Stimulated activated naive CD8-positive, alpha-beta T cell treated with anti-CD3 and anti-CD28 coated beads, Interleukin-15, Interleukin-2, amounts not matched to agents 100 U/mL and 50 U/mL, for 24 hours (primary cell): ENCODE results near the gene DRC7.
A peak's percentile ranks its signal among the peaks of the same experiment; 100 is the strongest.
"Not testable (repeated sequence)": the region's sequence is repeated elsewhere in the genome, so short reads cannot be mapped to it uniquely, and the experiment has no call there.

Experiments used
- ATAC-seq: fragments of 150-1000 bp; cut with Tn5 transposase; one replicate; pipeline ENCODE4 v1.10.0; 2021
- DNase-seq: peaks from one replicate; pipeline ENCODE4 v3.0.0; 2021

The DRC7 gene

DNA sequence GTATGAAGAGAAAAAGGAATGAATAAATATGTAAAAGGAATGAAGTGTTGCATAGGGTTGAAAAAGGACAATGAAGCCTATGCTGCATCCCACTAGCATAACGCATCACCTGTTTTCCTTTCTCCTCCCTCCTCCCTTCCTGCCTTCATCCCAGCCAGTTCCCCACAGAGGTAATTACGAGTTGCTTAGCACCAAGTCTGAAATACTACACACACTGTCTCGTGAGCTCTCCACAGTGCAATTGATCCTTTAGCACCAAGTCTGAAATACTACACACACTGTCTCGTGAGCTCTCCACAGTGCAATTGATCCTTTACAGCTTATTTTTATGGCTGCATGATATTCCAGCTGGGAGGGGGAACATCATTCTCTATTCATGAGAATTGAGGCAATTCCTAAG, 1.1 kb upstream of the DRC7 start:
- DNase-seq (no peak), ATAC-seq (no peak)

- ATAC-seq (no peak), DNase-seq (no peak)
Observed at GRCh38 chr16:57694231-57694724, 328 bp upstream of the DRC7 start.

DNA sequence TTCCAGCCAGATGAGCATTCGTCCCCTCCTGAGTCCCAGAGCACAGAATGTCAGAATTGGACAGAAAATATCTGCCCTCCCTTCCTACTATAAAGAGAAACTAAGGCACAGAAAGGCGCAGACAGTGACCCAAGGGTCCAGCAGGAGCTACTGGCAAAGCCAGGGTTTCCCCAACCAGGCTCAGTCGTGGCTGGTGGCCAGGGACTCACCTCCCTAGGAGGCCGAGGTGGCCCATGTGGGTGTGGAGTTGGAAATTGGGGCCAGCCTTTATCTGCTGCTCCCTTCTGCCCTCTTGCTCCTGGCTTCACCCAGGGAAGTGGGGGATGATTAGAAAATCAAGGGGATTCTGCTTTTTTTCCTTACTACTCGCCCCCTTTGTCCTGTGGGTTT, 1.1 kb downstream of the DRC7 start:
- DNase-seq (no peak), ATAC-seq (no peak)

- ATAC-seq (no peak), DNase-seq (no peak)
Observed at GRCh38 chr16:57696240-57696639, 1.6 kb downstream of the DRC7 start.

GRCh38 chr16:57697896-57698537, 3.4 kb downstream of the DRC7 start:
- ATAC-seq (no peak), DNase-seq (no peak)

- DNase-seq (no peak), ATAC-seq (no peak)
Observed at GRCh38 chr16:57698812-57699405, 4.3 kb downstream of the DRC7 start.

DNA sequence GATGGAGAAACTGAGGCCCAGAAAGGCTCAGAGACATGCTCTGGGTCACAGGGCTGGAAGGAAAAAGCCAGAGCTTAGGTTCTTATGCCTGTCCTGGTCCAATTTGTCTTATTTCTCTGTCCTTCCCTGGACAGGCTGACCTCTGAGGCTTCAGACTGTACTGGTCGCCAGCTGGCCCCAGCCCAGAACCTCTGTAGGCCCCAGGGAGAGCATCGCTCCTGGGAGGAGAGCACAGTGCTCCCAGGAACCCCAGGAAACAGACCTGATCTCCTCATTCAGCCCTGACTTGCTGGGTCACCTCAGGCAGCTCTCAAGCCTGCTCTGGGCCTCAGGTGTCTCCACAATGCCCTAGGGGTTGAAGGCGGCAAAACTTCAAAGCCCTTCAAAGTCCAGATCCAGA, 4.9 kb downstream of the DRC7 start:
- ATAC-seq = no peak
- DNase-seq = no peak

GRCh38 chr16:57699899-57700298, 5.3 kb downstream of the DRC7 start:
- DNase-seq = no peak
- no peak for ATAC-seq

- ATAC-seq (no peak), DNase-seq (no peak)
Observed at GRCh38 chr16:57700781-57701551, 6.4 kb downstream of the DRC7 start.

DNA sequence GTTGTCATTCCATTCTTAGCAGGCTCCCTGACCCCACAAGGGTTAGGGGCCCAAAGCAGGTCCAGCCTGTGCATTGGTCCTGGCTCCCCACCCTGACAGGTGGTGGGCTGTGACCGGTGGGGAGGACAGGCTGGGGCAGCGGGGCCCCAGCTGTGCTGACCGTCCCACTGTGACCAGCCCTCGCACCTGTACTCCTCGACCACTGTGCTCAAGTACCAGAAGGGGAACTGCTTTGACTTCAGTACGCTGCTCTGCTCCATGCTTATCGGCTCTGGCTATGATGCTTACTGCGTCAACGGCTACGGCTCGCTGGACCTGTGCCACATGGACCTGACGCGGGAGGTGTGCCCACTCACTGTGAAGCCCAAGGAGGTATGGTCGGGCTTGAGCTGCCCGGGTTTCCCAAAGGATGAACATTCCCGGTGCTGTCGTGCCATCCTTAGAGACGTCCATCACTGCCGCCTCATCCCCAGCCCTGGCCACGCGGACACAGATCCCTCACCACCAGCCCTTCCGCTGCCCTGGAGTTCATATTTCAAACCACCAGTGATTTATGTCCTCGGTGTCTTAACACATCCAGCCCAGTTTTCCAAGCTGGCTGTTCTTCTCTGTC, 7.3 kb downstream of the DRC7 start:
- ATAC-seq (no peak), DNase-seq (no peak)

GRCh38 chr16:57703416-57704010, 8.9 kb downstream of the DRC7 start:
- ATAC-seq = no peak
- no peak for DNase-seq

- no peak for ATAC-seq
- no peak for DNase-seq
Observed at GRCh38 chr16:57704011-57704904, 9.7 kb downstream of the DRC7 start.

GRCh38 chr16:57704905-57705852, 10.6 kb downstream of the DRC7 start:
- DNase-seq = no peak
- ATAC-seq = peak; percentile 19

- DNase-seq = no peak
- ATAC-seq = no peak
Observed at GRCh38 chr16:57706717-57707116, 12.1 kb downstream of the DRC7 start.

GRCh38 chr16:57707331-57707730, 12.7 kb downstream of the DRC7 start:
- ATAC-seq (no peak), DNase-seq (no peak)

GRCh38 chr16:57708168-57708567, 13.6 kb downstream of the DRC7 start:
- no peak for ATAC-seq
- no peak for DNase-seq

- no peak for ATAC-seq
- DNase-seq = no peak
Observed at GRCh38 chr16:57709663-57710062, 15.1 kb downstream of the DRC7 start.

DNA sequence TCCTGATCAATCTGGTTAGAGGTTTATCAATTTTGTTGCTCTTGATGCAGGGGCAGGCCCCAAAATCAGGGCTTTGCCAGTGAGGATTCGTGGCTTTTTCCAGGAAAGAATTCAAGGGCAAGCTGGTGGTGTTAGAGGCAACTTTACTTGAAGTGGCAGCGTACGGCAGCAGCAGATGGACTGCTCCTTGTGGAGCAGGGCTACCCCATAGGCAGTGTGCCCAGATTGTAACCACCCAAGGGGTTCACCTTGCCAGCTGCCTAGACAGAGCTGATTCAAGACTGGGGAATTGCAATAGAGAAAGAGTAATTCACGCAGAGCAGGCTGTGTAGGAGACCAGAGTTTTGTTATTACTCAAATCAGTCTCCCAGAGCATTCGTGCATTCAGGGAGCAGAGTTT, 16.7 kb downstream of the DRC7 start:
- DNase-seq (no peak), ATAC-seq (no peak)

DNA sequence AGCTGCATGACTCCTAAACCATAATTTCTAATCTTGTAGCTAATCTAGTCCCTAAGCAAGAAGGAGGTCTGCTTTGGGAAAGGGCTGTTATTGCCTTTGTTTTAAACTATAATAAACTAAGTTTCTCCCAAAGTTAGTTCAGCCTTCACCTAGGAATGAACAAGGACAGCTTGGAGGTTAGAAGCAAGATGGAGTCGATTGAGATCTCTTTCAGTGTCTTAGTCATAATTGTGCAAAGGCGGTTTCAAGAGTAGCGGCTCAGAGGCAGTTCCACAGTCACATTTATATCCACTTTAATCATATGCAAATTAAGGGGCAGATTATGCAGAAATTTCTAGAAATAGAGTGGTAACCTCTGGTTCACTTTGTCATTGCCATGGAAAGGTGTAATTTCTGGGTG, 17.4 kb downstream of the DRC7 start:
- ATAC-seq (no peak), DNase-seq (no peak)

DNA sequence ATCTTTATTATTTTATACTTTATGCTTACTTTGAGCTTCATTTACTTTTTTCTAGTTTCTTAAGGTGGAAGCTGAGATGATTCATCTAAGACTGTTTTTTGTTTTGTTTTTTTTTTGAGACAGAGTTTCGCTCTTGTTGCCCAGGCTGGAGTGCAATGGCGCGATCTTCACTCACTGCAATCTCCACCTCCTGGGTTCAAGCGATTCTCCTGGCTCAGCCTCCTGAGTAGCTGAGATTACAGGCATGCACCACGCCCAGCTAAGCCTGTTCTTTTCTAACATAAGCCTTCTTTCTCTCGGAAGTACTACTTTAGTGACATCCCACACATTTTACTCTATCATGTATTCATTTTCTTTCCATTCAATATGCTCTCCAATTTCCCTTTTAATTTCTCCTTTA, 18.0 kb downstream of the DRC7 start:
- ATAC-seq, DNase-seq: not testable (repeated sequence)
